Measurements from ENCODE around the gene SLC35F2.
"Not testable (repeated sequence)": the region's sequence is repeated elsewhere in the genome, so short reads cannot be mapped to it uniquely, and the experiment has no call there.

SLC35F2 gene

GRCh38 chr11:107840129-107840484 lies 18.5 kb downstream of the SLC35F2 start:
- DNase-seq = no peak

- no peak for DNase-seq
These were observed 21.7 kb downstream of the SLC35F2 start for GRCh38 chr11:107836851-107837250.

GRCh38 chr11:107834995-107835394 lies 23.6 kb downstream of the SLC35F2 start:
- no peak for DNase-seq

GRCh38 chr11:107833926-107834325 lies 24.7 kb downstream of the SLC35F2 start:
- not testable (repeated sequence) for DNase-seq

GRCh38 chr11:107830915-107831540 lies 27.6 kb downstream of the SLC35F2 start:
- DNase-seq = no peak

- DNase-seq = no peak
These were observed 31.5 kb downstream of the SLC35F2 start for GRCh38 chr11:107827041-107827440.

- DNase-seq = no peak
These were observed 32.7 kb downstream of the SLC35F2 start for GRCh38 chr11:107825875-107826274.

GRCh38 chr11:107824668-107825369 lies 33.8 kb downstream of the SLC35F2 start:
- no peak for DNase-seq

GRCh38 chr11:107821199-107821927 lies 37.2 kb downstream of the SLC35F2 start:
- no peak for DNase-seq

GRCh38 chr11:107819361-107820014 lies 39.1 kb downstream of the SLC35F2 start:
- DNase-seq = no peak

- no peak for DNase-seq
These were observed 40.1 kb downstream of the SLC35F2 start for GRCh38 chr11:107818491-107818890.

- no peak for DNase-seq
These were observed 42.6 kb downstream of the SLC35F2 start for GRCh38 chr11:107816028-107816427.

GRCh38 chr11:107810875-107811274 lies 47.7 kb downstream of the SLC35F2 start:
- no peak for DNase-seq

GRCh38 chr11:107808521-107808920 lies 50.1 kb downstream of the SLC35F2 start:
- DNase-seq = no peak

- DNase-seq = no peak
These were observed 53.6 kb downstream of the SLC35F2 start for GRCh38 chr11:107804971-107805370.

- DNase-seq = no peak
These were observed 54.4 kb downstream of the SLC35F2 start for GRCh38 chr11:107804211-107804610.

- no peak for DNase-seq
These were observed 56.9 kb downstream of the SLC35F2 start for GRCh38 chr11:107801641-107802040.

GRCh38 chr11:107799218-107799859 lies 59.2 kb downstream of the SLC35F2 start:
- DNase-seq = peak in 4 of 5 experiments; percentile 19 to 63 (median 36)

GRCh38 chr11:107792049-107792443 lies 66.5 kb downstream of the SLC35F2 start:
- no peak for DNase-seq

GRCh38 chr11:107791343-107792048 lies 67.1 kb downstream of the SLC35F2 start:
- DNase-seq = no peak

GRCh38 chr11:107789767-107790166 lies 68.8 kb downstream of the SLC35F2 start:
- no peak for DNase-seq

- no peak for DNase-seq
These were observed 70.9 kb downstream of the SLC35F2 start for GRCh38 chr11:107787733-107788132.
